H1 (cell line): Measurements from ENCODE around the gene PPARD.

ENCODE experiments used
- BACH1 ChIP-seq: IDR thresholded peaks from 2 replicates; pipeline ENCODE4 v1.6.1; 2012; ENCODE audit warnings: low read length, improper control_type of control experiment
- CHD1 ChIP-seq: IDR thresholded peaks from 2 replicates; pipeline ENCODE4 v1.6.1; 2012; ENCODE audit warnings: low read depth, low read length, improper control_type of control experiment
- CTCF ChIP-seq, 3 experiments: IDR thresholded peaks; 1 replicate in 2 of 3; 2 replicates in 1 of 3; pipeline versions ENCODE4 v1.5.1 to v1.6.1; 2011; ENCODE audit warnings: low read length in 3 of 3, mild to moderate bottlenecking in 3 of 3, inconsistent platforms in 2 of 3, low read depth in 1 of 3, moderate library complexity in 1 of 3; ENCODE audit not compliant: insufficient read depth in 1 of 3; ENCODE audit errors: control extremely low read depth in 1 of 3
- GABPA ChIP-seq: IDR thresholded peaks from 2 replicates; pipeline ENCODE4 v1.6.1; 2011; ENCODE audit warnings: mild to moderate bottlenecking, low read length, moderate library complexity, borderline replicate concordance; ENCODE audit not compliant: insufficient read depth
- KDM5A ChIP-seq: fragments of 200-600 bp; IDR thresholded peaks from 2 replicates; pipeline ENCODE4 v1.7.1; 2012; ENCODE audit warnings: mild to moderate bottlenecking, low read length, inconsistent platforms, mixed read lengths
- NRF1 ChIP-seq: IDR thresholded peaks from 2 replicates; pipeline ENCODE4 v1.6.1; 2011; ENCODE audit warnings: mild to moderate bottlenecking, low read depth, low read length, improper control_type of control experiment
- POLR2AphosphoS5 ChIP-seq: IDR thresholded peaks from 2 replicates; pipeline ENCODE4 v1.6.1; 2011; ENCODE audit warnings: low read depth, low read length
- RAD21 ChIP-seq, 2 experiments: IDR thresholded peaks in 1 of 2; conservative IDR thresholded peaks in 1 of 2; 2 replicates each; pipeline ENCODE4 v1.6.1; 2011; ENCODE audit warnings: low read depth in 2 of 2, low read length in 2 of 2, improper control_type of control experiment in 1 of 2, inconsistent platforms in 1 of 2, mild to moderate bottlenecking in 1 of 2, moderate library complexity in 1 of 2
- RFX5 ChIP-seq: IDR thresholded peaks from 2 replicates; pipeline ENCODE4 v1.6.1; 2011; ENCODE audit warnings: low read depth, low read length, improper control_type of control experiment, borderline replicate concordance

GRCh38 chr6:35328108-35328723, 14.1 kb upstream of the PPARD start:
- no peak for TF ChIP-seq POLR2AphosphoS5
- no peak for TF ChIP-seq GABPA
- TF ChIP-seq CHD1: no peak
- TF ChIP-seq CTCF (IDR thresholded peaks at IDR 0.05; ENCODE audit: control extremely low read depth in 1 of 3, insufficient read depth in 1 of 3, low read depth in 1 of 3, low read length in 3 of 3): no peak
- TF ChIP-seq BACH1: no peak
- no peak for TF ChIP-seq NRF1
- TF ChIP-seq RAD21 (IDR thresholded peaks at IDR 0.05 in 1 of 2, conservative IDR thresholded peaks at IDR 0.05 in 1 of 2; ENCODE audit: low read depth in 2 of 2, low read length in 2 of 2): no peak
- no peak for TF ChIP-seq RFX5
- TF ChIP-seq KDM5A: no peak
